Neural cell (in vitro differentiated cells): ENCODE measurements around the gene SLK. TPM values are rescaled to one million over a fixed set of nuclear protein-coding genes. Genes with fewer than 3 reads are reported as not detected.

Source experiments
- H2AFZ ChIP-seq: fragments of 200-600, 300-800 bp; sonication (generic), shearing (Covaris generic); 2 replicates; pipeline ENCODE4 v1.6.0; 2014; ENCODE audit warnings: low read depth, mild to moderate bottlenecking, antibody characterized with exemption, low read length, moderate library complexity
- H3F3A ChIP-seq: fragments of 200-600 bp; shearing (Covaris generic); 2 replicates; pipeline ENCODE4 v1.6.1; 2016; ENCODE audit warnings: mild to moderate bottlenecking, moderate library complexity, mixed read lengths, antibody characterized with exemption, low read length; ENCODE audit not compliant: insufficient read depth, poor library complexity, severe bottlenecking
- H3K27ac ChIP-seq: fragments of 200-600, 300-800 bp; sonication (generic), shearing (Covaris generic); 2 replicates; pipeline ENCODE4 v1.5.1; 2014; ENCODE audit warnings: mild to moderate bottlenecking, low read length, moderate library complexity
- H3K27me3 ChIP-seq: fragments of 300-800, 200-600 bp; sonication (generic), shearing (Covaris generic); 2 replicates; pipeline ENCODE4 v1.6.0; 2014; ENCODE audit warnings: mild to moderate bottlenecking, low read depth, low read length, moderate library complexity; ENCODE audit not compliant: insufficient read depth
- H3K36me3 ChIP-seq: fragments of 300-800, 200-600 bp; sonication (generic), shearing (Covaris generic); 2 replicates; pipeline ENCODE4 v1.5.1; 2014; ENCODE audit warnings: mild to moderate bottlenecking, antibody characterized with exemption, low read length, moderate library complexity; ENCODE audit not compliant: insufficient read depth
- H3K4me2 ChIP-seq: fragments of 300-800, 200-600 bp; sonication (generic), shearing (Covaris generic); 2 replicates; pipeline ENCODE4 v1.6.0; 2014; ENCODE audit warnings: mild to moderate bottlenecking, low read length
- H3K4me3 ChIP-seq: fragments of 300-800, 200-600 bp; sonication (generic), shearing (Covaris generic); 2 replicates; pipeline ENCODE4 v1.5.1; 2014; ENCODE audit warnings: mild to moderate bottlenecking, low read length, moderate library complexity
- H3K79me2 ChIP-seq: fragments of 200-600 bp; shearing (Covaris generic); replicated peaks from 2 replicates; pipeline ENCODE4 v1.6.0; 2014; ENCODE audit warnings: mild to moderate bottlenecking, low read length, moderate library complexity; ENCODE audit not compliant: insufficient read depth
- H3K9ac ChIP-seq: fragments of 300-800, 200-600 bp; sonication (generic), shearing (Covaris generic); 2 replicates; pipeline ENCODE4 v1.6.1; 2016; ENCODE audit warnings: mild to moderate bottlenecking, low read length, mixed read lengths
- H3K9me2 ChIP-seq: fragments of 200-600 bp; shearing (Covaris generic); 2 replicates; pipeline ENCODE4 v1.6.1; 2016; ENCODE audit warnings: mild to moderate bottlenecking, low read length, mixed read lengths; ENCODE audit not compliant: insufficient read depth
- H3K9me3 ChIP-seq: fragments of 200-600, 300-800 bp; sonication (generic), shearing (Covaris generic); 2 replicates; pipeline ENCODE4 v1.6.1; 2016; ENCODE audit warnings: mild to moderate bottlenecking, mixed run types, low read length, moderate library complexity, mixed read lengths
- H4K20me1 ChIP-seq: fragments of 200-600 bp; shearing (Covaris generic); 2 replicates; pipeline ENCODE4 v1.6.1; 2016; ENCODE audit warnings: mild to moderate bottlenecking, mixed run types; ENCODE audit not compliant: insufficient read depth
- CTCF ChIP-seq: fragments of 450-650 bp; IDR thresholded peaks from 2 replicates; pipeline ENCODE4 v1.5.1; 2014; ENCODE audit warnings: antibody characterized with exemption, mild to moderate bottlenecking, moderate library complexity; ENCODE audit not compliant: poor library complexity, severe bottlenecking
- EP300 ChIP-seq: fragments of 450-650 bp; conservative IDR thresholded peaks from 2 replicates; pipeline ENCODE4 v1.6.1; 2014; ENCODE audit warnings: antibody characterized with exemption, mild to moderate bottlenecking, moderate library complexity; ENCODE audit not compliant: poor library complexity, severe bottlenecking
- EZH2 ChIP-seq: fragments of 200-600, 300-800 bp; shearing (Covaris generic), sonication (generic); IDR thresholded peaks from 2 replicates; pipeline ENCODE4 v1.6.1; 2014; ENCODE audit warnings: antibody characterized with exemption, low read length, borderline replicate concordance, mild to moderate bottlenecking; ENCODE audit not compliant: insufficient read depth, poor library complexity, severe bottlenecking
- MXI1 ChIP-seq: fragments of 450-650 bp; conservative IDR thresholded peaks from 2 replicates; pipeline ENCODE4 v1.6.1; 2014; ENCODE audit warnings: antibody characterized with exemption, mild to moderate bottlenecking; ENCODE audit not compliant: poor library complexity, severe bottlenecking
- POLR2AphosphoS5 ChIP-seq: IDR thresholded peaks from 2 replicates; pipeline ENCODE4 v1.6.1; 2012
- RAD21 ChIP-seq: fragments of 450-650 bp; conservative IDR thresholded peaks from 2 replicates; pipeline ENCODE4 v1.6.1; 2014; ENCODE audit warnings: antibody characterized with exemption, mild to moderate bottlenecking, moderate library complexity
- REST ChIP-seq: IDR thresholded peaks from 2 replicates; pipeline ENCODE4 v1.6.1; 2012; ENCODE audit warnings: borderline replicate concordance
- SMC3 ChIP-seq: fragments of 450-650 bp; conservative IDR thresholded peaks from 2 replicates; pipeline ENCODE4 v1.6.1; 2014; ENCODE audit warnings: antibody characterized with exemption, mild to moderate bottlenecking, moderate library complexity; ENCODE audit not compliant: poor library complexity
- TAF1 ChIP-seq: IDR thresholded peaks from 2 replicates; pipeline ENCODE4 v1.6.1; 2012; ENCODE audit warnings: low read depth
- polyA plus RNA-seq: library from polyadenylated mRNA; depleted of rRNA; stranded (reverse); fragments of >200 nt; gene quantifications from 2 replicates; pipeline ENCODE4 v1.2.3, GENCODE V29; 2014

SLK gene
- polyA plus RNA-seq, 1 donor from 2014 or later = 23.7 TPM

GRCh38 chr10:104043854-104044253, 76.9 kb downstream of the SLK start:
- Histone ChIP-seq H3K27me3 (no peaks in the 10 kb centered on the region), H4K20me1 (no peaks in the 10 kb centered on the region), H3K79me2 (no peaks in the 10 kb centered on the region), H3F3A (no peaks in the 10 kb centered on the region), H3K9ac (no peak overlapping the region), H3K27ac (no peak overlapping the region), H3K9me2 (no peaks in the 10 kb centered on the region), H3K36me3 (no peaks in the 10 kb centered on the region), H3K4me2 (no peak overlapping the region), H2AFZ (no peak overlapping the region), H3K4me3 (no peak overlapping the region), H3K9me3 (no peaks in the 10 kb centered on the region)
- no peak for TF ChIP-seq EP300
- no peak for TF ChIP-seq MXI1
- no peak for TF ChIP-seq RAD21
- no peak for TF ChIP-seq SMC3
- TF ChIP-seq CTCF = no peak
- TF ChIP-seq POLR2AphosphoS5 = no peak
- no peak for TF ChIP-seq EZH2
- no peak for TF ChIP-seq TAF1
- TF ChIP-seq REST = no peak

GRCh38 chr10:104045151-104046089, 78.5 kb downstream of the SLK start:
- H3K79me2 ChIP-seq = no peaks in the 10 kb centered on the region
- H3K9me2 ChIP-seq = no peaks in the 10 kb centered on the region
- H3K4me2 ChIP-seq = no peak overlapping the region
- no peak overlapping the region for H3K27ac ChIP-seq
- no peaks in the 10 kb centered on the region for H3K27me3 ChIP-seq
- H4K20me1 ChIP-seq = no peaks in the 10 kb centered on the region
- H3K9me3 ChIP-seq = no peaks in the 10 kb centered on the region
- H3F3A ChIP-seq = no peaks in the 10 kb centered on the region
- TF ChIP-seq SMC3 = no peak
- TF ChIP-seq TAF1 = no peak
- no peak for TF ChIP-seq CTCF
- no peak for TF ChIP-seq EZH2
- TF ChIP-seq RAD21 = no peak
- TF ChIP-seq MXI1 = no peak
- no peak for TF ChIP-seq POLR2AphosphoS5
- no peak for TF ChIP-seq REST
- no peak for TF ChIP-seq EP300
- H3K9ac ChIP-seq = no peak overlapping the region
- H3K36me3 ChIP-seq = no peaks in the 10 kb centered on the region
- no peak overlapping the region for H3K4me3 ChIP-seq
- H2AFZ ChIP-seq = no peak overlapping the region
